Hematopoietic multipotent progenitor cell (in vitro differentiated cells): ENCODE results near the gene MPP3. TPM values are rescaled to one million over a fixed set of nuclear protein-coding genes. Genes with fewer than 3 reads are reported as not detected.

Experiments
- DNase-seq, 3 donors: peaks; one replicate each; pipeline ENCODE4 v3.0.0-alpha.2; 2011 to 2015; ENCODE audit warnings: low read depth in 2 of 3, low spot score in 2 of 3
- total RNA-seq: library from RNA; depleted of rRNA; stranded (reverse); fragments of >200 nt; gene quantifications from one replicate; pipeline ENCODE4 v1.2.3, GENCODE V29; 2012

Gene MPP3
- total RNA-seq, 1 donor, result 1.9 TPM

DNA sequence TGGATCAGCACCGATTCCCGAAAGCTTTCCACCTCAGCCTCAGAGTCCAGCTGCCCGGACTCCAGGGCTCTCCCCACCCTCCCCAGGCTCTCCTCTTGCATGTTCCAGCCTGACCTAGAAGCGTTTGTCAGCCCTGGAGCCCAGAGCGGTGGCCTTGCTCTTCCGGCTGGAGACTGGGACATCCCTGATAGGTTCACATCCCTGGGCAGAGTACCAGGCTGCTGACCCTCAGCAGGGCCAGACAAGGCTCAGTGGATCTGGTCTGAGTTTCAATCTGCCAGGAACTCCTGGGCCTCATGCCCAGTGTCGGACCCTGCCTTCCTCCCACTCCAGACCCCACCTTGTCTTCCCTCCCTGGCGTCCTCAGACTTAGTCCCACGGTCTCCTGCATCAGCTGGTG, 29.0 kb upstream of the MPP3 start:
- DNase-seq, result no peak

DNA sequence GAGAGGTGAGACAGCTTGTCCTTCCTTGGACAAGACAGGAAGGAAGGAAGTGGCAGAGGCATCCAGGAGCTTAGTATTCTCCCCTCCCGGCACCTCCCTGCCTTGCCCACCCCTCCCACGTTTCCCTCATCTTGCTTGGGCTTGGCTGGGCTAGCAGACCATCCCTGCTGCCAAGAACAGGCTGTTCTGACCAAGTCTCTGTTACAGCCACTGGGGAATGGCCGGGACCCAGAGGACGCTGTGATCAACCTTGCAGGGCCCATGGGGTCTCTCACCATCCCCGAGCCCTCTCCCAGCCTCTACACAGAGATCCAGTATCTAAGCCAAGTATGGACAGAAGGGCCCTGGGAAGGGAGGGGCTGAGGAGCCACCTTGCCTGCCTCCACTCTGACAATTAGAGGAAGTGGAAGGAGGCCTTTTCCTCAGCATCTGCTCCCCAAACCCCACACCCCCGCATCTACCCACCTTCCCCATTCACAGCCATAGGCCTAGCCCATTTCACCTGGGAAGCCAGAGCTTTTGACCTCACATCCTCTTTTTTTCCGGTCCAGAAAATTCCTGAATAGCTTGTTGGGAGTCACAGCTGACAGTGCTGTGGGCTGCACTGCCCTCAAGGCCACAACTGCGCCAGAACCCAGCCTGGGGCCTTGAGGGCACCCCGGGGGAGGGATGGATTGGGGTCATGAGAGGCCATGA, 28.1 kb upstream of the MPP3 start:
- peak in 1 of 3 donors; percentile 41 for DNase-seq

DNA sequence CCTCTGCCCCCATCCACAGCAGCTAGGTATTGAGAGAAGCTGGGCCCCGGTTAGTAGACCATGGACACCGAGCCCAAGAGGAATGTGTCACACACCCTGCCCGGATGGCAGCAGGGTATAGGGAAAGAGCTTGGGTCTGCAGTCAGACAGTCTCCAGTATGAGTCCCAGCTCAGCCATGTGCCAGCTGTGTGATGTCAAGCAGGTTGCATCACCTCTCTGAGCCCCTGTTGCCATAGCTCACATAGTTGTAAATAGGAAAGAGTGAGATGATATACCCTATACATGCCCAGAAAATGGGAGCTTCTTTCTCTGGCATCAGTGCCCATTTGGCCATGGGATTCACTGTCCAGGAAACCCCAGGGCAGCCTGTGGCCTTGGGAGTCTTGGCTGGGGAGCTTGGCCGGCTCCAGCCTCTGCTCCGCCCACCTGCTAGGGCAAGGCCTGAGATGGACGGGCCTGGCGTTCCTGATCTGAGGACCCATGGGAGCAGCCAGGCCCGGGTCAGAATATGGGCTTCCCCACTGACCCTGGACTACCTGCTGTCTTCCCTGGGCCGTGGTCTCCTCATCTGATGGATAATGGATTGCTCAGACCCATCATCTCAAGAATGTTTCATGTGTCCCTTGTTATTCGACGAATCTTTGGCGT, 27.3 kb upstream of the MPP3 start:
- DNase-seq, result no peak

DNA sequence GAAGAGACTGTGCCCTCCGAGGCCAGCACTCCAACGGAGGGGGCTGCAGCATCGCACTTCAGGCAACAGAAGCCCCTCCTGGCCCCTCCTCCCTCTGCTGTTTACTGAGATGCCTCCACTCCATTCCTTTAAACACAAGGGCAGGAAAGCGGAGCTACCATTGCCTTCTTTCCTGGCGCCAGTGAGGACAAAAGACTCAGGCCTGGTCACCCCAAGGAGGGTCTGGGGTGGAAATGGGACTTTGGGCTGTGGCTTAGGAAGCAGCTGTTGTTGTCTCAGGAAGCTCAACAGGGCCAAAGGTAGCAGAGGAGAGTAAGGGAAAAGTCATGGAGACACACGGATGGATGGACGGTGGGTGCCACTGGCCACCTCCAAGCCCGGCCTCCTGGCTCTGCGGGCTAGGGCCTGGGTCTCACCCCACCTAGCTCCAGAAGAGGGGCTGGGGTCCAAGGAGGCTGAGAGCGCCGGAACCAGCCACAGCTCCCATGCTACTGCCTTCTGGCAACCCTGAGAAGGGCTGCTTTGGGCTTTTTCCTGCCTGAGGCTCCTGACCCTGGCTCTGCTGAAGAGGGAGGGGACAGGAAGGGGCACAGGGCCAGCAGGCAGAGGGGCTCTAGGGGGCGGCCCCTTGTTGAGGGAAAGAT, 25.1 kb upstream of the MPP3 start:
- DNase-seq, result no peak

DNA sequence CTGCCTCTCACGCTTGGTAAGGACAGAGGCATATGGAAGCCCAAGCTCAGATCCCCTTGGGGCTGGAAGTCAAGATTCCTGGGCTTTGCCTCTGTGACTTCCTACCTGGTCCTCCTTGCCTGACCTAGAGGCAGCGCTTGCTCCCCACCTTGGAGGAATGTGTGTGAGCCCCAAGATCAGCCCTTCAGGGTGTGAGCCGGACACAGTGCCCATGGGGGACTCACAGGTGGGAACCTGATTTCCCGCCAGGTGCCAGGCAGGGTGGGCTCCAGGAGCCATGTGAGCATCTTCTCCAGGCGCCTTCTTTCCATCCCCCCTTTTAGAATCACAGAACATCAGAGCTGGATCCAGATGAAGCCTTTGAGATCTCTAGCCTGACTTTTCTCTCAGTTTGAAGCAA, 24.2 kb upstream of the MPP3 start:
- no peak for DNase-seq

DNA sequence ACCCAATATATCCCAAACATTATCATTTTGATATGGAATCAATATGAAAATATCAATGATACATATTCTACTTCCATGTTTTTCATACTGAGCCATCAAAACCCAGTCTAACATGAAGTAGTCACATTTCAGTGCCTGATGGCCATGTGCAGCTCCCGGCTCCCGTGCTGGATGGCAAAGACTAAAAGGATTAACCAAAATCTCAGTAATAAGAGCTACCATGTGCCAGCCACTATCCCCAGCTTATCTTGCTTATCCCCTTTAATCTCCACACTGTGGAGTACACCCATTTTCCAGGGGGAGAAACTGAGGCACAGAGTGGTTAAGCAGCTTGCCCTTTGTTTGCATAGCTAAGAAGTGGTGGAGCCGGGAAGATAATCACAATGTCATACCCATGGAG, 23.2 kb upstream of the MPP3 start:
- no peak for DNase-seq

DNA sequence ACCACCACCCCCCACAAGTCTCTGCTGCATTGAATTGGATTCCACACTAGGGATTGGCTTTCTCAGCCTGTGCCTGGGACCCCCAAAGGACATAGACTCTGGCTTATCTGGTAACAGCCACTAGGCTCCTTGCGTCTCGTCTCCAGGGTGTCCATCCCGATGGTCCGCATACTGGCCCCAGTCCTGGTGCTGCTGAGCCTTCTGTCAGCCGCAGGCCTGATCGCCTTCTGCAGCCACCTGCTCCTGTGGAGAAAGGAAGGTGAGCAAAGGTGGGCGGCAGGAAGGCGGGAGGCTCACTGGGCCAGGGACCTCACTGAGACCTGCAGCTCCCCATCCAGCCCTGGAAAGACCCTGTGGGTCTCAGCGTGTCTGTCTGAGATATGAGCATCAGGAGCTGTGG, 22.1 kb upstream of the MPP3 start:
- no peak for DNase-seq

DNA sequence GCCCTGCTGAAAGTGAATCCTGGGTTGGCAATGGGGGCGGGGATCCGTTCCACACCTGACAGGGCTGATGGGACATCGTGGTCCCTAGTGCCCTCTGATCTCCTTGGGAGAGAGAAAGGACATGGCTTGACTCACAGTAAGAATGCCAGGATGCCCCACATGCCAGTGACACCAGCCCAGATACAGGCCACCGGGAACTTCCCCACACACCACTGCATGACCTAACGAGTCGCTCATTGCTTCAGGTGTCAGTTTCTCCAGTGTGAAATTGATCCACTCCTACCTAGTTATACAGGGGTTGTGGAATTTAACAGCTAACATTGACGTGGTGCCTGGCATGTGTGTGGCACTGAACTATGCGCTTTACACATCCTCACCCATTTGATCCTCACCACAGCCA, 21.6 kb upstream of the MPP3 start:
- no peak for DNase-seq

DNA sequence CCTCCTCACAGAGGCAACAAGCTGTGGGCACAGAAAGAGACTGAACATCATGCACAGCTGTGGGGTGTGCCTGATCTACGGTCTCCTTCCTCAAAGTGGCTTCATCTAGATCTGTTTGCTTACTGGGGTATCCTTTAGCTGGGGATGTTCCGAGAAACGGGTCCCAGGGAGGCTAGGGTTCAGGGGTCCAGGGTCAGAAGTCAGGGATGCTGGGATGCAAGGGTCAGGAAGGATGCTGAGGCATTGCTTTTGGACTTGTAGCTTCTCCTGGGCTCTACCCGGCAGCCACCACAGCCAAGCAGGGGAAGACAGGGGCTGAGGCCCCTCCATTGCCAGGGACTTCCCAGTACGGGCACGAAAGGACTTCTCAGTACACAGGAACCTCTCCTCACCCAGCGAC, 20.6 kb upstream of the MPP3 start:
- no peak for DNase-seq

DNA sequence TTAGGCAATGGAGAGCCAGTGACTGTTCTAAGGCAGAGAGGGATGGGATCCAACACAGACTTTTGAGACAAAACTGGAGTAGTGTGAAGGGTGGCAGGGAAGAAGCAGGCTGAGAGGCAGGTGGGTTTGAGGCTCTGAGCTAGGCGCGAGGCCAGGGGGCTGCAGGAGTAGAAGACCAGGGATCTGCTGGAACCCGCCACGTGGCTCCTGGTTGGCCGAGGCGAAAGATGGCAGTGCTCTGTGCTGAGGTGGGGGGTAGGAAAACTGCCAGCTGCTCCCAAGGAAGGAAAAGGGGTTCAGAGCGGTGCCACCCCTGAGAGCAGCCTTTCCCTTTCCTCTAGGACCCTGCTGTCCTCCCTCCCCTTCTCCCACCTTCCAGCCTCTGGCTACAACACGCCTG, 19.6 kb upstream of the MPP3 start:
- no peak for DNase-seq

DNA sequence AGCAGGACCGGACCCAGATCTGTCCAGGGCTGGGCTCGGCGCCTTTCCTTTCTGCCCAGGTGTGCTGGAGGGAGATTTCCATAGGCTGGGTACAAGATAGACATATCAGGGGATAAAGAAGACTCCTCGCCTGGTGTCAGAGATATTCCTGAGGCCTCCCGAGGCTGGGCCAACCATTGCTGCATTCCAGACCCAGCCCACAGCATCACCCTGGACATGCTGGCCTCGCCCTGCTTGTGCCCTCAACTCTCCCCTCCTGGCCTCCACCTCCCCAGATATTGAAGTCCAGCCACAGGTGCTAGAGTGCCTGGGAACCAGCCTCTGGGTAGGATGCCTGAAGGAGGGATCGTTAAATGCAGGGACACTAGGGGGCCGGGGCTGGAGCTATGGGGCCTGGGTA, 16.2 kb upstream of the MPP3 start:
- no peak for DNase-seq

DNA sequence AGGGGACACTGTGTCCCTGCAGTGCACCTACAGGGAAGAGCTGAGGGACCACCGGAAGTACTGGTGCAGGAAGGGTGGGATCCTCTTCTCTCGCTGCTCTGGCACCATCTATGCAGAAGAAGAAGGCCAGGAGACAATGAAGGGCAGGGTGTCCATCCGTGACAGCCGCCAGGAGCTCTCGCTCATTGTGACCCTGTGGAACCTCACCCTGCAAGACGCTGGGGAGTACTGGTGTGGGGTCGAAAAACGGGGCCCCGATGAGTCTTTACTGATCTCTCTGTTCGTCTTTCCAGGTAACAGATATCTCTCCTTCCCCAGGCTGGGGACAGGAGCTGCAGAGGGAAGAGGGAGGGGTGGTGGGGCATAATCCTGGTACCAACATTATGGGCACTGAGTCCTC, 15.7 kb upstream of the MPP3 start:
- DNase-seq, result no peak

DNA sequence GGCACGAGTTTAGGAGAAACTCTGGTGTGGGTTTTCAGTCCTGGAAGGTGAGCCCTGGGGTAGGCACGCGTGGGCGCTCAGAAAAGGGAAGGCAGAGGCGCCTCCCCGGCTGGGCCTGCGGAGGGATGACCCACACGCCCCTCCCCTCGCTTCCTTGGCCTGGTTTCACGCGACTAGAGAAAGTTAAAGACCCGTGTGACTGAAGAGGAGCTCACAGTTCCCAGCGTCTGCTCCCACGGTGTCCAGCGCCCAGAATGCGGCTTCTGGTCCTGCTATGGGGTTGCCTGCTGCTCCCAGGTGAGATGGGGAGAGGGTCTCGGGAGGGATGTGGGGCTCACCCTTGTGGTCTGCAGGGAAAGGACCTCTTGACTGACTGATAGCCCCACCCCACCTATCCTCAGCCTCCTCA, 14.0 kb upstream of the MPP3 start, which contains the start of gene CD300LG:
Gene CD300LG, plus strand, starts transcription at position 214 of the 409 bp plus-strand sequence. Its CDS starts 41 bp downstream, at position 255.
- peak in 2 of 3 donors; percentile 26 to 30 for DNase-seq

DNA sequence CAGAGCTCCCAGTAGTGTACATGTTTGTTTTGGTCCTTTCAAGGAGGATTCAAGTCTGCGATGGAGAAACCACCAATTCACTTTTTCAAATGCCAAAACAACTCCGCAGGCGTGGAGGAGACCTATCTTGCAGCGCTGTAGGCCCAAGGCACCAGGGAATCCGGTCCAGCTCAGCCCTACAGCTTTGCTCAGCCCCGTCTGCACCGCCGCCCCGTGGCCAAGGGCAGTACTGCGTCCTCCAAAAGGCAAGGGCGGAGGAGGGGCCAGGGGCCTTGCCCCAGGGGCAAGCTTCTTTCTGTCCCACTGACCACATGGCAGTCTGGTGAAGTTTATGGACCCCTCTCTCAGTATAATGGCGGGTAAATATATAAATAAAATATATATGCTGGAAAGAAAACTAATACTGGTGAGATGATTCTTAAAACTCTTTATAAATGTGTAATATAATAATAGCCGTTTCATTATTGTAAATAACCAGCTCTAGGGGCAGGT, 13.3 kb upstream of the MPP3 start:
- DNase-seq, result peak; percentile 36 to 74 (median 62)

DNA sequence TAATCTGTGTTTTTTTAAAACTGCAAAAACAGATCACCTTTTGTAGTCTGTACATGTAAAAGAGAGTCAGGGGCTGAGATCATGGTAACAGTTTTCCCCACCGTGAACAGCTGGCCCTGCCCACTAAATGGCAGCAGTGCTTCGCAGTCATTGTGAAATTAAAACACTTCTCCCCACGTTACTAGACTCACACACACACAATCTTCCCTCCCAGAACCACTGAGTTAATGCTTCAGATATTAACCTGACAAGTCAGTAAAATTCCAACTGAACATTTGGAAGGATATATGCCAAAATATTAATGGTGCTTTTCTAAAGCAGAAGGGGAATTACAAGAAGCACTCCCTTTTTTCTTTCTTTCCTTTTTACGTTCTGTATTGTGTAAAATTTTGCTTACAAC, 12.8 kb upstream of the MPP3 start:
- no peak for DNase-seq

DNA sequence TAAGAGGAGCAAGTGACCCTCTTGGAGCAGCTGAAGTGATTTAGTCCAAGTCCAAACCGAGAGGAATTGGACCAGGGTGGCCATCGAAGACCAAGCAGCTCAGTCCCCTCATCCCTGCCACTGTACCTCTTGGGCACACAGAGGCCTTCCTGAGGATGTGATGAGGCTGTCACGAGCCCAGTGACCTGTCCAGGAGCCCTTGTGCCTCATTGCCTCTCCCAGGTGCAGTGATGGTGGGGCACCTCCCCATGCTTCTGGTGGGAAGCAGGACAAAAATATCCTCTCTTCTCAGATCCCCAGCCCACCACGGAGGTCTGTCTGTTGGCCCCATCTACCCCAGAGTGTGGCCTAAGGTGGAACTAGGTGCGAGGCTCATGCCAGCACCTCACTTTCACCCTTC, 11.3 kb upstream of the MPP3 start:
- no peak for DNase-seq

DNA sequence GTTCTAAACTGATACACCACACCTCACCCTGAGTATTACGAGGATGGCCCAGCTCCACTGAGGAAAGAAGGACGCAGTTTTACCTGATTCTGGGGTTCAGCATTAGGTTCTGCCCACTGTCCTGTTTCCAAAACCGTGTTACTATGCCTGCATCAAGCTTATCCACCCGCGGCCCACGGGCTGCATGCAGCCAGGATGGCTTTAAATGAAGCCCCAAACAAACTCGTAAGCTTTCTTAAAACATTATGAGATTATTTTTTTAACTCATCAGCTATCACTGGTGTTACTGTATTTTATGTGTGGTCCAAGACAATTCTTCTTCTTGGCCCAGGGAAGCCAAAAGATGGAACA, 10.0 kb upstream of the MPP3 start:
- DNase-seq, result no peak

DNA sequence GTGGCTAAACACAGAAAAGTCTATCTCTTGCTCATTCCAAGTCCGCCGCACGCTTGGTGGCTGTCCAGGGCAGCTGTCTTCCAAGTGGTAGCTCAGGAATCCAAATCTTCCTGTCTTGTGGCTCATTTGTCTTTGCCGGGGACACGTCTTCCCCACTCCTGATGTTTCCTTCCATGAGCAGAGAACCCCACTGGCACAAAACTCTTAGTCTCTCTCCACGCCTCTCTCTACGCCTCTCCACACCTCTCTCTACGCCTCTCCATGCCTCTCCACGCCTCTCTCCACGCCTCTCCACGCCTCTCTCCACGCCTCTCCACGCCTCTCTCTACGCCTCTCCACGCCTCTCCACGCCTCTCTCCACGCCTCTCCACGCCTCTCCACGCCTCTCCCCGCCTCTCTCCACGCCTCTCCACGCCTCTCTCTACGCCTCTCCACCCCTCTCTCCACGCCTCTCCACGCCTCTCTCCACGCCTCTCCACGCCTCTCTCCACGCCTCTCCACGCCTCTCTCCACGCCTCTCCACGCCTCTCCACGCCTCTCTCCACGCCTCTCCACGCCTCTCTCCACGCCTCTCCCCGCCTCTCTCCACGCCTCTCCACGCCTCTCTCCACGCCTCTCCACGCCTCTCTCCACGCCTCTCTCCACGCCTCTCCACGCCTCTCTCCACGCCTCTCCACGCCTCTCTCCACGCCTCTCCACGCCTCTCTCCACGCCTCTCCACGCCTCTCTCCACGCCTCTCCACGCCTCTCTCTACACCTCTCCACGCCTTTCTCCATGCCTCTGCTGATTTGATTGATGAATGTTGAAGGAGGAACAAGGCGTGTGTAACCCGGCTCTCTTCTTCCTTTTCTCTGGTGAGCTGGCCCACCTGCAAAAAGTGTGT, 9.4 kb upstream of the MPP3 start:
- peak in 1 of 3 donors; percentile 14 for DNase-seq

DNA sequence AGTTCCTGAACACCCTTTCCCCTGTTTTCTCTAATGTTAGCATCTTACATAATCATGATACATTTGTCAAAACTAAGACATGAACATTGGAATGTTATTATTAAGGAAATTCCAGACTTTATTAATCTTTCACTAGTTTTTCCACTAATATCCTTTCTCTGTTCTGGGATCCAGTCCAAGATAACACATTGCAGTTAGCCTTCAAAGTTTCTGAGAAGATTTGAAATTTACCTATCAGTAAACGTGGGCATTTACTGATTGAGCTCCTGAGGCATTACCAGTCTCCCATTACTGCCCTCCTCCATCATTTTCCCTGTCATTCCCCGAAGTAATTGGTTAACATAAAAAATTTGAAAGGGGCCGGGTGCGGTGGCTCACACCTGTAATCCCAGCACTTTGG, 8.3 kb upstream of the MPP3 start:
- no peak for DNase-seq

DNA sequence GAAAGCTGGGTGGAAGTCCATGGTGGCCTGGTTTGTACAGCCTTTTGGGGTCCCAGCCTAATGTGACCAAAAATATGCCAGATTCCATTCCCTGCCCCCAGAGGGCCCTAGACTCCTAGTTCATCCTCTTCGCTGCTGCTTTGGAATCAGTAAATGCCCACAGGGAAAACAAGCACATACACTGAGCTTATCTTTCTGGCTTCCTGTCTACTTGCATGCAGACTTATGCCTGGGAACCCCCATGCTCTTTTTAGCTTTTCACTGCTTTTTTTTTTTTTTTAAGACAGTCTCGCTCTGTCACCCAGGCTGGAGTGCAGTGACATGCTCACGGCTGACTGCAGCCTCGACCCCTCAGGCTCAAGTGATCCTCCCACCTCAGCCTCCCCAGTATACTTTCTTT, 7.9 kb upstream of the MPP3 start:
- DNase-seq, result peak in 2 of 3 donors; percentile 13 to 14

DNA sequence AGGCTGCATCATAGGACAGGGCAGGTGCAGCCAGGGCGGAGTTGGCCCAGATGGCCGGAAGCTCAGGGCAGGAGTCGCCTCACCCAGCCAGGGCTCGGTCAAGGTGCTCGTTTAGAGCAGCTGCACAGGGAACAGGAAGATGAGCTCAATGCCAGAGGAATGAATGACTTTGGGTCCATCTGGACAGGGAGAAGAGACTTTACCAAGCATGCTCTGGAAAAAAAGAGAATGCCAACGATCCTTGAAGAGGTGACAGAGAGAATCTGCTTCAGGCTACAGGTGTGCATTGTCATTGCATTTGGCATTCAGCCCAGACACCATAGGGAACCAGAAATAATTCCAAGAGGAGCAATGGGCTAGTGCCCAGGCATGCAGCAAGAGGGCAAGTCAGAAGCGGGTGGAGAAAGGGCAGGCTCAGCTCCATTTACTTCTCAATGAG, 6.7 kb upstream of the MPP3 start:
- no peak for DNase-seq
